ENCODE results near the gene PVALB.
A peak's percentile ranks its signal among the peaks of the same experiment; 100 is the strongest.

The PVALB gene, protein sequence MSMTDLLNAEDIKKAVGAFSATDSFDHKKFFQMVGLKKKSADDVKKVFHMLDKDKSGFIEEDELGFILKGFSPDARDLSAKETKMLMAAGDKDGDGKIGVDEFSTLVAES

GRCh38 chr22:36816636-36817524 is at the start of gene PVALB:
PVALB (minus strand) TSS chr22:36817035; CDS start chr22:36817005, 30 bp downstream.
- DNase-seq: peak in 1 of 56 donors; percentile 12

- no peak for DNase-seq
Measured at GRCh38 chr22:36865346-36865745, 48.5 kb upstream of the PVALB start.

DNA sequence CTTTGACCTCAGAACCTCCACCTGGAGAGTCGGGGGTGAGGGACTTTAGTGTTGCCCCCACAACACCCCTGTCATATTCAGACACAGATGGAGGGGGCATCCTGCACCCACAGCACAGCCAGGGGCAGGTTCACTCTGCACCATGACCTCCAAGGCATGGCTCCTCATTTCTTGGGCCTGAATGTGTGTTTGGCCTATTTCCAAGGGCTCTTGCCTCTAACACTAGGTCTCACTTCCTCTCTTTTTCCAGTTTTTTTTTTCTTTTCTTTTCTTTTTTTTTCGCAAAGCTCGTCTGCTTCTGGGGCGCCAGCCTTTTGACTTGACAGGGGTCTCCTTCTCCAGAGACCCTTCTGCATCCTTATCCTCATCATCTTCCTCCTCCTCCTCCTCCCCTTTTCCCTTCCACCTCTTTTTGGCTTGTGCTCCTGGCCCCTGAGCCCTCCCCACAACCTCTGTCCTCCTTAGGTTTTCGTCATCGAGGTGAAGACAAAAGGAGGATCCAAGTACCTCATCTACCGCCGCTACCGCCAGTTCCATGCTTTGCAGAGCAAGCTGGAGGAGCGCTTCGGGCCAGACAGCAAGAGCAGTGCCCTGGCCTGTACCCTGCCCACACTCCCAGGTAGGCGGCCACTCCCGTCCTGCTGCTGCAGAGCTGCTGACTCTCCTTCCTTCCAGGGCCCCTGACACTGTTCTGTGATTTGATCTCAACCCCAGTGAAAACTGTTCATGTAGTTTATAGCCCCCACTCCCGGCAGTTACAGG is 47.8 kb upstream of the PVALB start:
- no peak for DNase-seq

GRCh38 chr22:36863979-36864378 is 47.1 kb upstream of the PVALB start:
- no peak for DNase-seq

- DNase-seq: no peak
Measured at GRCh38 chr22:36863281-36863680, 46.4 kb upstream of the PVALB start.

DNA sequence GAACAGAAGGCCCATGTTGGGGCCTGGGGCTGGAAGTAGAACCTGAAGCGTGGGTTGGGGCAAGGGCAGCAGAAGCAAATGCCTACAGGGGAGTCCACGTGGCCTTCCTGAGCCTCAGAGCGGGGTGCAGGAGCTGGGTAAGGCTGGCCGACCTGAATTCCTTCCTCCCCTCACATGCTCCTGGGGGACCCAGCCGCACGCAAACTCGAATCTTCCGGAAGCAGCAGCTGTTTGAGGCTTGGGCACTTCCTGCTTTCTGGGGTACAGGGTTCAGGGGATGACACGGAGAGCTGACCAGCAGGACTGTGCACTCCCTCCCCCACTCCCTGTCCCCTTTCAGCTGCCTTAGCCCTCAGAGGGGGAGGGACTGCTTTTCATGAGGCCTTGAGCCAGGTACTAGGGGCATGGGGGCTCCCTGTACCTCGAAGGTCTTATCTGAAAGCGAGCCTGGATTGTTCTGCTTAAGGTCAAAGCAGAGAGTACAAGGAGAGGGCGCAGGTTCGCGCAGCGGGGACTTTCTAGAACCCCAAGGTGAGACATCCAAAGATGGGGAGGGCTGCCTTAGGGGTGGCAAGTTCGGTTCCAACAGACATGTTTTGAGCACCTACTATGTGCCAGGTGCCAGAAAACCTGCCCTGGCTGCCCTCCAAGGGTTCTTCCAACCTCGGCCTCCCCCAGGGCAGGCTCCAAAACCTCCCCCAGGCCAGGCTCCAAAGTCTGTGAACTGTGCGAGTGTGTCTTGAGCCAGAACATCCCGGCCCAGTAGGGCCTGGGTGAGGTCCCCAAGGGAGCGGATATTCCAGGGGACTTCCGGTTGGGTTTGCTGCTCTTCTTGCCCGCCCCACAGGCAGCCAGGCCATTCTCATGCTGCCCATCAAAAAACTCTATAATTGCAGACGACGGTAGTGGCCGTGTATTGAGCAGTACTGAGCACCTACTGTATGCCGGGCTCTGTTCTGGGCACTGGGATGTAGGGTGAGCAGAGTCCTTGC is 45.7 kb upstream of the PVALB start:
- DNase-seq: peak in 11 of 56 donors; percentile 1 to 41 (median 7)

DNA sequence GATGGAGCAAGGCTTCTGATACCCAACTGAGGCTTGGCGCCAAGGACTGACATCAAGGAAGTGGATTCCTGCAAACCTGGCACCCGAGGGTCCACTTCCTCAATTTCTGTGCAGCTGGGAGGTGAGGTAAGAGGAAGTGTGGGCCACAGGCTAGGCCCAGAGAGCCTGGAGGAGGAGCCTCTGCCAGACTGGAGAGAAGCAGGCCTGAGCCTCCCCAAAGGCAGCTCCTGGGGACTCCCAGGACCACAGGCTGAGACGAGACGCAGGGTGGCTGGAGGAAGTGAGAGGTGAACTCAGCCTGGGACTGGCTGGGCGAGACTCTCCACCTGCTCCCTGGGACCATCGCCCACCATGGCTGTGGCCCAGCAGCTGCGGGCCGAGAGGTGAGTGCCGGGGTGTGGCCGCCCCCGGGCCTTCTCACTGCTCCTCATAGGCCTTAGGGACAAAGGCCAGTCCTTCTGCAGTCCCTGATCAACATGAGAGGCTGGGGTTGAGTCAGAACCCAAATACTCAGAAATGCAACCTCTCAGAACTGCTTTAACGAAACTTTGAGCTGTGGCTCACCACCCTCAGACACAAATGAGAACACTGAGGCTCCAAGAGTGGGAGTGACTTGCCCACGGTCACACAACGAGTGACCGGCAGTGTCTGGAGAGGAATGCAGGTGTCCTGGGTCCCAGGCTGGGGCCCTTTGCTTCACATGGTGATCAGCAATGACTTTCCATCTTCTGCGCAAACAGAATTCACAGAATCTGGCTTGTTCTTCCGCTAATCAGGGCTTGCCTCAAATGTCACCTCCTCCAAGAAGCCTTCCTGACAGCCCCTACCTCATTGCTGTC is 44.2 kb upstream of the PVALB start, which contains the start of gene NCF4:
Gene NCF4 (plus strand): TSS at position 186 of the 839 bp plus-strand sequence. CDS start 166 bp downstream, at position 352.
- DNase-seq: peak in 28 of 56 donors; percentile 8 to 69 (median 26)

DNA sequence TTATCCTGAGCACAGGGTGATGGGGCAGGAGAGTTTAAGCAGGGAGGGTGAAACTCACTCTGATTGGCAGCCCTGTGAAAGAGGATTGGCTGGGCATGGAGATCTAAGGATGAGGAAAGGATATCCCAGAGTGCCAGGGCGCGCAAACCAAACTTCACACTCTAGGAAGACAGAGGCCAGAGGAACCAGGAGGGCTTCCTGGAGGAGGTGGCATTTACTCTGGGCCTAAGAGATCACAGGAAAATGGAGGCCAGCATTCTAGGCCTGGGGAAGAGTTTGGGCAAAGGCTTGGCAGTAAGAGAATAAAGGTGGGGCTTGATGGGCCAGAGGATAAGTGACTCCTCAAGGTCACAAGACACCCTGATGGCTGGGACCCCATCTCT is 43.6 kb upstream of the PVALB start:
- DNase-seq: no peak

DNA sequence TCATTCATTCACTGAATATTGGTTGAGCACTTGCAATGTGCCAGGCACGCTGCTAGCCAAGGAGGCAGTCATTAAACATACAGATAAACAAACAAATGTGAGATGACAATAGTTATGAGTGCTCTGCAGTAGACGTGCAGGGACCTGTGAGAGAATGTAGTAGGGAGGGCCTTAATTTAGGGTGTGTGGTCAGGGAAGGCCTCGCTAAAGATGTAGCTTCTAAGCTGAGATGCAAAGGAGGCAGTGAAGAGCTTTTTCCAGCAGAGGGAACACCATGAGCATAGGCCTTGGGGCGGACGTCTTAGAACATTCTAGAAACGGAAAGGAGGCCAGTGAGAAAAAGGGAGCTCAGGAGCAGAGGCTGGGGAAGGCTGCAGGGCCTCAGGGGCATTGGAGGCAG is 43.2 kb upstream of the PVALB start:
- DNase-seq: no peak

- DNase-seq: no peak
Measured at GRCh38 chr22:36858966-36859365, 42.1 kb upstream of the PVALB start.

DNA sequence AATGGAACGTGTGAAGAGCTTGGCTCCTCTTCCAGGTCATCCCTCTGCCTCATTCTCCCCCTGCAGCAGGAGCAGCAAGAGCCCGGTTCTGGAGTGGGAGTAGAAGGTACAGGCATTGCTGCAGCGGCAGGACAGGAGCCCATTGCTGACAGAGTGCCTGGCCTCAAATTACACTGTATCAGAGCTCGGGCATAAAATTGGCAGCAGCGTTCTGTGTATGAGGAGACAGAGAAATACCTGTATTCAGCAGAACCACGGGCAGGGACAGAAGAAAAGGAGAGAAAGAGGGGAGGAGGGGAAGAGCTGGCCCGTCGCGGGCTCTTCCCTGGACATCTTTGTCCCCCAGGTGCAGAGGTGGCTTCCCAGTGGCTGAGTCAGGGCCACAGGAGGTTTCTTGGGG is 41.3 kb upstream of the PVALB start:
- no peak for DNase-seq

DNA sequence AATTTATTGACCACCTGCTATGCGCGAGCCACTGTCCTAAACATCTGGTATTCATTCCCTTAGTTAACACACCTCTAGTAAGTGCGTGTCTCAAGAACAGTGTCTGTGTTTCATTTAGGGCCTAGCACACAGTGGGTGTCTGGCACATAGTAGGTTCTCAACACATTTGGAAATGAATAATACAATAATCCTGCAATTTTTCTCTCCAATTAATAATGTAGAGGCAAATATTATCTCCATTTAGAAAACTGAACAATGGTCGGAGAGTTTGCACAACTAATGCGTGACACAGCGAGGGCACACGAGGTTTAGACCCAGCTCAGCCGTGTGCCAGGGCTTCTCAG is 39.9 kb upstream of the PVALB start:
- no peak for DNase-seq

GRCh38 chr22:36856121-36856791 is 39.4 kb upstream of the PVALB start:
- peak in 55 of 56 donors; percentile 22 to 96 (median 80) for DNase-seq

- DNase-seq: no peak
Measured at GRCh38 chr22:36855478-36855877, 38.6 kb upstream of the PVALB start.

GRCh38 chr22:36853407-36854099 is 36.7 kb upstream of the PVALB start:
- DNase-seq: peak in 30 of 56 donors; percentile 5 to 63 (median 18)

GRCh38 chr22:36852056-36852973 is 35.5 kb upstream of the PVALB start:
- DNase-seq: no peak

DNA sequence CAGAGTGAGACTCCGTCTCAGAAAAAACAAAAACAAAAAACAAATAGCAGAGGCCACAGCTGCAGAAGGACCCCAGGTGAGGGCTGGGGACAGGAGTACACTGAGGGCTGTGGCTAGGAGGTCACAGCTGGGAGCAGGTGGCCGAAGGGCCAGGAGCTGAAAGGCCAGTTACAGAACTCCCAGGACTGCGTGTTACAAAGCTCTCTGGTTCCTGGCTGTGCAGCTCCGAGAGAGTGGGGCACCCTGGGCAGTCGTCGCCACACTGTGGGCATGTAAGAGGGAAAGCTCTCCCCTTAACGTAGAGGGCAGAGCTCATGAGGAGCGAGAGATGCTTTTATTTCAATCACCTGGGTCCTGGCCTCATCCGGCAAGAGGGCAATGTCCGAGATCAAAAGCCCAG is 33.8 kb upstream of the PVALB start:
- no peak for DNase-seq

- DNase-seq: no peak
Measured at GRCh38 chr22:36850056-36850455, 33.2 kb upstream of the PVALB start.

All from nucleus accumbens (tissue), 56 donors.